Osteoblast (primary cell): ENCODE measurements around the gene CDC123. TPM values are rescaled to one million over a fixed set of nuclear protein-coding genes. Genes with fewer than 3 reads are reported as not detected.
"Not testable (repeated sequence)": the region's sequence is repeated elsewhere in the genome, so short reads cannot be mapped to it uniquely, and the experiment has no call there.

Source experiments
- DNase-seq: peaks from one replicate; pipeline ENCODE4 v3.0.0; 2011; ENCODE audit warnings: low spot score, mixed read lengths; ENCODE audit not compliant: insufficient read length; ENCODE audit errors: missing footprints
- H2AFZ ChIP-seq: 2 replicates; pipeline ENCODE4 v1.6.0; 2011; ENCODE audit warnings: mild to moderate bottlenecking, low read length
- H3K27ac ChIP-seq: 2 replicates; pipeline ENCODE4 v1.5.1; 2011; ENCODE audit warnings: mild to moderate bottlenecking, low read depth, low read length, moderate library complexity
- H3K27me3 ChIP-seq: 2 replicates; pipeline ENCODE4 v1.6.0; 2012; ENCODE audit warnings: mild to moderate bottlenecking, control low read depth, inconsistent platforms, low read length, moderate library complexity; ENCODE audit not compliant: insufficient read depth
- H3K36me3 ChIP-seq: 2 replicates; pipeline ENCODE4 v1.5.1; 2011; ENCODE audit warnings: mild to moderate bottlenecking, low read length, control low read depth, moderate library complexity; ENCODE audit not compliant: insufficient read depth
- H3K4me1 ChIP-seq: 2 replicates; pipeline ENCODE4 v1.5.1; 2011; ENCODE audit warnings: mild to moderate bottlenecking, low read length, control low read depth, moderate library complexity; ENCODE audit not compliant: insufficient read depth
- H3K4me2 ChIP-seq: 2 replicates; pipeline ENCODE4 v1.6.0; 2011; ENCODE audit warnings: mild to moderate bottlenecking, low read length; ENCODE audit not compliant: insufficient read depth
- H3K4me3 ChIP-seq: fragments of 200-600 bp; sonication (generic); 3 replicates; pipeline ENCODE4 v1.5.1; 2012; ENCODE audit warnings: mild to moderate bottlenecking, low read length, inconsistent platforms; ENCODE audit not compliant: insufficient read depth
- H3K79me2 ChIP-seq: 2 replicates; pipeline ENCODE4 v1.6.0; 2012; ENCODE audit warnings: mild to moderate bottlenecking, low read length, control low read depth, inconsistent platforms; ENCODE audit not compliant: insufficient read depth
- H3K9me3 ChIP-seq: 2 replicates; pipeline ENCODE4 v1.5.1; 2011; ENCODE audit warnings: low read depth, low read length, control low read depth
- H4K20me1 ChIP-seq: 2 replicates; pipeline ENCODE4 v1.6.0; 2012; ENCODE audit warnings: mild to moderate bottlenecking, low read length, control low read depth; ENCODE audit not compliant: insufficient read depth
- total RNA-seq: library from RNA; depleted of rRNA; stranded (reverse); fragments of >200 nt; gene quantifications from 2 replicates; pipeline ENCODE4 v1.2.3, GENCODE V29; 2012
- TF ChIP-seq, protein P1 (sequence below): IDR thresholded peaks from 2 replicates; pipeline ENCODE4 v1.5.1; 2011; ENCODE audit warnings: mild to moderate bottlenecking, low read depth, low read length, moderate library complexity; ENCODE audit errors: extremely low read depth

CDC123 gene
- total RNA-seq, 1 donor = 86.9 TPM

DNA sequence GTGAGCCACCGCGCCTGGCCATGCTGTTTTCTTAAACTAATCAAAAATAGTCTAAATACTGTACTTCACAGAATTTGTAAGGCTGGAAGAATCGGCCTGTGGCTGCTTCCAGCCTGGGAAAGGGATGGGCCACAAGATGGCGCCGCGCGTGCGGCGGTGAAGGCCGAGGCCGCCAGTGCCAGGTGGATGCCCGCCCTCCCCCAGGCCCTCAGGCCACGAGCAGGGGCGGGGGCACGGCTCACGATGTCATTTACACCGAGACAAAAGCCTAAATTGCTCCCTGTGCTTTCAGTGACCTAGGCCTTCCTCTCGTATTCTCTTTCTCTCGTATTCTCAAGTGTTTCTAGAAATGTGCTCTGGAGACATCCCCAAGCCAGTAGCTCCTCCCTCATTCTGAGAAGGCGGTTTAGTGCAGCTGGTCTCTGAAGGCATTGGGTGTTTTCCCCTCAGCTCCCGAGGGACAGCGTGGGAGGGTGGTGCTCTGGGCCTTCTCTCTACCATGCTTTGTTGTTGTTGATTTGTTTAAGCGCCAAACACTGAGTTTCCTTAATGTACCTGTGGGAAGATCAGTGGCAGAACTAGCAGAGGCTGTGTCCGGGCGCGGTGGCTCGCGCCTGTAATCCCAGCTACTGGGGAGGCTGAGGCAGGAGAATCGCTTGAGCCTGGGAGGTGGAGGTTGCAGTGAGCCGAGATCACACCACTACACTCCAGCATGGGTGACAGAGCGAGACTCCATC lies 68.4 kb downstream of the CDC123 start:
- peak overlapping the region; percentile 89 for H3K4me2 ChIP-seq
- no peaks in the 10 kb centered on the region for H3K9me3 ChIP-seq
- no peaks in the 10 kb centered on the region for H3K27me3 ChIP-seq
- H3K4me1 ChIP-seq = no peaks in the 10 kb centered on the region
- peak overlapping the region; percentile 74 for H3K4me3 ChIP-seq
- H3K79me2 ChIP-seq = no peaks in the 10 kb centered on the region
- no peaks in the 10 kb centered on the region for H3K36me3 ChIP-seq
- TF ChIP-seq, protein P1, sequence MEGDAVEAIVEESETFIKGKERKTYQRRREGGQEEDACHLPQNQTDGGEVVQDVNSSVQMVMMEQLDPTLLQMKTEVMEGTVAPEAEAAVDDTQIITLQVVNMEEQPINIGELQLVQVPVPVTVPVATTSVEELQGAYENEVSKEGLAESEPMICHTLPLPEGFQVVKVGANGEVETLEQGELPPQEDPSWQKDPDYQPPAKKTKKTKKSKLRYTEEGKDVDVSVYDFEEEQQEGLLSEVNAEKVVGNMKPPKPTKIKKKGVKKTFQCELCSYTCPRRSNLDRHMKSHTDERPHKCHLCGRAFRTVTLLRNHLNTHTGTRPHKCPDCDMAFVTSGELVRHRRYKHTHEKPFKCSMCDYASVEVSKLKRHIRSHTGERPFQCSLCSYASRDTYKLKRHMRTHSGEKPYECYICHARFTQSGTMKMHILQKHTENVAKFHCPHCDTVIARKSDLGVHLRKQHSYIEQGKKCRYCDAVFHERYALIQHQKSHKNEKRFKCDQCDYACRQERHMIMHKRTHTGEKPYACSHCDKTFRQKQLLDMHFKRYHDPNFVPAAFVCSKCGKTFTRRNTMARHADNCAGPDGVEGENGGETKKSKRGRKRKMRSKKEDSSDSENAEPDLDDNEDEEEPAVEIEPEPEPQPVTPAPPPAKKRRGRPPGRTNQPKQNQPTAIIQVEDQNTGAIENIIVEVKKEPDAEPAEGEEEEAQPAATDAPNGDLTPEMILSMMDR = peak; percentile 69
- peak overlapping the region; percentile 49 for H3K27ac ChIP-seq
- no peaks in the 10 kb centered on the region for H4K20me1 ChIP-seq
- H2AFZ ChIP-seq = peak overlapping the region; percentile 89
- peak; percentile 96 for DNase-seq

DNA sequence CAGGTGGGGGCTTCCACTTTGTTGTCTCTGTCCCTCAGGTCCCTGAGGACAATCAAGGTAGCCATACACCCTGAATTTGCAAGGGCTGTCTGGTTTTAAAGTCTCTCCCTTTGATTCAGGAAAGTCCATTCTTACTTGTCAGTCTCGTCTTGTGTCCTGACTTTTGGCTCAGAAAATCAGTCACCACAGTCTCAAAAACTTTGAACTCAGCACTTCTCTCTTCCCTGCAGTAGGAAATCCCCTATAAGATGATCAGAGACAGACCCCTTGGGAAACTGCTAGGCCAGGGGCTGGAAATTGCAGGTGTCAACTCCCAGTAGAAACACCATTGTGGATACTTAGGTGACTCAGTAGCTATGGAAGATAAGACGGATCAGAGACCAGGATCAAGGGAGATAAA lies 73.1 kb downstream of the CDC123 start:
- TF ChIP-seq, protein P1 = no peak

DNA sequence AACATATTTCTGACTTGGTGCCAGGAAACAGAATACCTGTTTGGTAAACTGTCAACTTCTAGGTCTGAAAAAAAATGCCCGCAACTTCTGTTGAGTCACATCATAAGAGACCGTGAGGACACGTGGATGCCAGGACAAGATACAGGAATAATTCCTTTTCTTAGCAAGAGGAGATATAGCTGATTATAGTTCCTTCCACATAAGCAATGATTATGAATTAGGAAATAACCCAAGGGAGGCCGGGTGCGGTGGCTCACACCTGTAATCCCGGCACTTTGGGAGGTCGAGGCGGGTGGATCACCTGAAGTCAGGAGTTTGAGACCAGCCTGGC lies 75.2 kb downstream of the CDC123 start:
- H3K36me3 ChIP-seq = no peaks in the 10 kb centered on the region
- H4K20me1 ChIP-seq = no peaks in the 10 kb centered on the region
- peak overlapping the region; percentile 71 for H3K4me2 ChIP-seq
- H2AFZ ChIP-seq = no peak overlapping the region
- H3K79me2 ChIP-seq = no peaks in the 10 kb centered on the region
- peak; percentile 74 for DNase-seq
- no peaks in the 10 kb centered on the region for H3K27me3 ChIP-seq
- TF ChIP-seq, protein P1 = no peak
- H3K4me1 ChIP-seq = peaks cover 10% of the 10 kb centered on the region
- H3K9me3 ChIP-seq = no peaks in the 10 kb centered on the region
- no peak overlapping the region for H3K4me3 ChIP-seq
- no peak overlapping the region for H3K27ac ChIP-seq

More for the DNA sequence above, 73.1 kb downstream of the CDC123 start:
- peak; percentile 9 for DNase-seq
- no peak overlapping the region for H3K4me3 ChIP-seq
- H4K20me1 ChIP-seq = no peaks in the 10 kb centered on the region
- no peaks in the 10 kb centered on the region for H3K79me2 ChIP-seq
- no peaks in the 10 kb centered on the region for H3K27me3 ChIP-seq
- no peak overlapping the region for H3K4me2 ChIP-seq
- no peaks in the 10 kb centered on the region for H3K9me3 ChIP-seq
- H3K4me1 ChIP-seq = peaks cover 10% of the 10 kb centered on the region
- H2AFZ ChIP-seq = no peak overlapping the region
- H3K27ac ChIP-seq = no peak overlapping the region
- no peaks in the 10 kb centered on the region for H3K36me3 ChIP-seq

DNA sequence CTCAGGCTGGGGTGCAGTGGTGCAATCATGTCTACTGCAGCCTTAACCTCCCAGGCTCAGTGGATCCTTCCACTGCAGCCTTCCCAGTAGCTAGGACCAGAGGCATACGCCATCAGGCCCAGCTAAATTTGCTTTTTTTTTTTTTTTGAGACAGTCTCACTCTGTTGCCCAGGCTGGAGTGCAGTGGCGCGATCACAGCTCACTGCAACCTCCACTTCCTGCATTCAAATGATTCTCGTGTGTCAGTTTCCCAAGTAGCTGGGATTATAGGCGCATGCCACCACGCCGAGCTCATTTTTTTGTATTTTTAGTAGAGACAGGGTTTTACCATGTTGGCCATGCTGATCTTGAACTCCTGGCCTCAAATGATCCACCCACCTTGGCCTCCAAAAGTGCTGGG lies 81.9 kb downstream of the CDC123 start:
- not testable (repeated sequence) for H3K4me3 ChIP-seq, H3K4me2 ChIP-seq, H2AFZ ChIP-seq, H3K4me1 ChIP-seq, H3K9me3 ChIP-seq, H3K27me3 ChIP-seq, H3K27ac ChIP-seq, H4K20me1 ChIP-seq, H3K36me3 ChIP-seq, DNase-seq, H3K79me2 ChIP-seq
